Measurements from ENCODE around the gene CYP4A22.
"Not testable (repeated sequence)": the region's sequence is repeated elsewhere in the genome, so short reads cannot be mapped to it uniquely, and the experiment has no call there.

The CYP4A22 gene

DNA sequence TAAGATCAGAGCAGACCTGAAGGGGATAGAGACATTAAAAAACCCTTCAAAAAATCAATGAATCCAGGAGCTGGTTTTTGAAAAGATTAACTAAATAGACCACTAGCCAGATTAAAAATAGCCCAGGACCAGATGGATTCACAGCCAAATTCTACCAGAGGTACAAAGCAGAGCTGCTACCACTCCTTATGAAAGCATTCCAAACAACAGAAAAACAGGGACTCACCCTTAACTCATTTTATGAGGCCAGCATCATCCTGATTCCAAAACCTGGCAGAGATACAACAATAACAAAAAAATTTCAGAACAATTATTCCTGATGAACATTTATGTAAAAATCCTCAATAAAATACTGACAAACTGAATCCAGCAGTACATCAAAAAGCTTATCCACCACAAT, 19.2 kb downstream of the CYP4A22 start:
- DNase-seq (ENCODE audit: low read depth, low spot score) = not testable (repeated sequence)

DNA sequence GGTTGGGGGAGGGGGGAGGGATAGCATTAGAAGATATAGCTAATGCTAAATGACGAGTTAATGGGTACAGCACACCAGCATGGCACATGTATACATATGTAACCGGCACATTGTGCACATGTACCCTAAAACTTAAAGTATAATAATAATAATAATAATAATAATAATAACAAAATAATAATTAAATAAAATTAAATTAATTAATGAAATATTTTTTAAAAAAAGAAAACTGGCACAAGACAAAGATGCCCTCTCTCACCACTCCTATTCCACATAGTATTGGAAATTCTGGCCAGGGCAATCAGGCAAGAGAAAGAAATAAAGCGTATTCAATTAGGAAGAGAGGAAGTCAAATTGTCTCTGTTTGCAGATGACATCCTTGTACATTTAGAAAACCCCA, 20.7 kb downstream of the CYP4A22 start:
- not testable (repeated sequence) for DNase-seq (ENCODE audit: low read depth, low spot score)

DNA sequence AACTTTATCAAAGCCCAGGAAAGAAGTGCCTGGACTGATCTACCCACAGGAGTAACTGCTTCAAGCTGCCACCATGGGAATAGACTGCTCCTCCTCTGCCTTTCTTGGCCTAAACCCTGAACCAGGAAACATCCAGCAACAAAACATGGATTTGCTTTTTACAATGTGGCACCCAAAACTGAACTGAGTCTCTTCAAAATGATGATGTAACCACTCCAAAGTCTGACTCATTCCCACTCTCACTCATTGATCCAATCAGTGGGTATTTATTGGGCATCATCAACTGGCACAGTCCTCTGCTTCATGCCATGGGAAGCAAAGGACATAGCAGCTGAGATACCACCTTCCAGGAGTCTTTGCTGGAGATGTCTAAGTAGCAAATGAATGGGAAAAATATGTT, 23.5 kb downstream of the CYP4A22 start:
- no peak for DNase-seq (ENCODE audit: low read depth, low spot score)

DNA sequence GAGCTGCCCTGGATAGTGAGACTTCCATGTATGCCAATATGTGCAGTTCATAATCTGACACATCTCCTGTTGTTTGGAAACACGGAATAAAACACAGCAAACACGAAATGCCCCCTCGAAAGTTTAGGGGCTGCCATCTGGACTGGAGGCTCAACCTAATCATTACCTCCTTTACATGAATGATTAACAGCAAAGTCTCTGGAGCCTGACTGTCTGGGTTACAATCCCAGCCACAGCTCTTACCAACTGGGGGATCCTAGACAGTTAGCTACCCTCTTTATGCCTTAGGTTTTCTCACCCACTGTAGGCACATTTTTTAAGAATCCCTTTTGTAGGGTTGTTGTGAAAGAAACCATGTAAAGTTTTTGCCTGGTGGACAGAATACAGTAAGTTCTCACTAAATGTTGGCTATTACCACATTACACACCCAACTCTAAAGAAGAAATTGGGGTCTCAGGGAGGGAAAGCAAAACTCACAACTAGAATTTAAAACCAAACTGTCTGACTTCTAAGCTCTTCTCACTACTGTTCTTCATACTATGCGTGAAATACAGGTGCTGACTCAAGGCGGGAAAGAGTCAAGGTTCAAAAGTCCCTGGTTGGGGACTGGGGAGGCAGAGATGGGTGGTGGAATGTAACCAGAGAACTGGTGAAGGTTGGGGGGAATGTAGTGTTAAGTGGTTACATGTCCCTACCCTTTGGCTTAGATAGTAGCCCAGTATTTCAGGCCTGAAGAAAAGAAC, 24.2 kb downstream of the CYP4A22 start:
- DNase-seq (ENCODE audit: low read depth, low spot score) = no peak

DNA sequence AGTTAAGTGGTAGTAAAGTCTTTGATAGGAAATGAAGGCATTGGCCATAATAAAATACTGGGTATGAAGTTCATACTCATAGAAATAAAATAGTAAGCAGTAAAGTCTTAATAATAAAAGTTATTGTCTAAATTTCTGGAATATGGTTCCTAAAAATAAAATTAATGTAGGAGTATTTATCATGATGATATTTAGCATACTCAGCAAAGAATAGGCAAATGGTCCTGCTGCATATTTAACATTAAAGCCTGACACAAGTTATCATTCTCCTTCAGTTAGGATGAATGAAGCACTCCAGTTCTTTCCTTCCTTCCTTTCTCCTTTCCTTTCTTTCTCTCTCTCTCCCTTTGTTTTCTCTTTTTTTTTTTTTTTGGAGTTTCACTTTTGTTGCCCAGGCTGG, 27.3 kb downstream of the CYP4A22 start:
- no peak for DNase-seq (ENCODE audit: low read depth, low spot score)

DNA sequence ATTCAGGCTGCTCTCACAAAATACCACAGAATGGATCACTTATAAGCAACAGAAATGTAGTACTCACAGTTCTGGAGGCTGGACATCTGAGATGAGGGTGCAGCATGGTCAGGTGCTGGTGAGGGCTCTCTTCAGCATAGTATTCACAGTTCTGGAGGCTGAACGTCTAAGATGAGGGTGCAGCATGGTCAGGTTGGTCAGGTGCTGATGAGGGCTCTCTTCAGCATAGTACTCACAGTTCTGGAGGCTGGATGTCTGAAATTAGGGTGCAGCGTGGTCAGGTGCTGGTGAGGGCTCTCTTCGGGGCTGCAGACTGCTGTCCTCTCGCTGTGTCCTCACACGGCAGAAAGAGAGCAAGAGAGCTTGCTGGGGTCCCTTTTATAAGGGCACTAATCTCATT, 35.5 kb downstream of the CYP4A22 start:
- DNase-seq (ENCODE audit: low read depth, low spot score) = no peak

DNA sequence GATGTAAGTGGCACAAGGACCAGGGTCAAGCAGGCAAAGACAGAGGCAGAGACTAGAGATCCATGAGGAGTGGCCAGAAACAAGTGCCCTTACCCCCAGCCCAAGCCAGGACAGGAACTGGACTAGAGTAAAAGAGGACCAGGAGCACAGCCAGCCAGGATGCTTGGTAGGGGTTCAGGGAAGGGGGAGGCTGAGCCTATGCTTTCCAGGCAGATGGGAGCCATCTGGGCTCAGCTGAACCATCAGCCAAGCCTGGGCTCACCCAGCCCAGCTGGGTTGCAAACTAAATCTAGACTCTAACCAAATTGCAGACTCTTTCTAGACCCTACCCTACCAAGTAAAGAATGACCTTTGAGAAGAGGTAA, 37.4 kb downstream of the CYP4A22 start:
- no peak for DNase-seq (ENCODE audit: low read depth, low spot score)

DNA sequence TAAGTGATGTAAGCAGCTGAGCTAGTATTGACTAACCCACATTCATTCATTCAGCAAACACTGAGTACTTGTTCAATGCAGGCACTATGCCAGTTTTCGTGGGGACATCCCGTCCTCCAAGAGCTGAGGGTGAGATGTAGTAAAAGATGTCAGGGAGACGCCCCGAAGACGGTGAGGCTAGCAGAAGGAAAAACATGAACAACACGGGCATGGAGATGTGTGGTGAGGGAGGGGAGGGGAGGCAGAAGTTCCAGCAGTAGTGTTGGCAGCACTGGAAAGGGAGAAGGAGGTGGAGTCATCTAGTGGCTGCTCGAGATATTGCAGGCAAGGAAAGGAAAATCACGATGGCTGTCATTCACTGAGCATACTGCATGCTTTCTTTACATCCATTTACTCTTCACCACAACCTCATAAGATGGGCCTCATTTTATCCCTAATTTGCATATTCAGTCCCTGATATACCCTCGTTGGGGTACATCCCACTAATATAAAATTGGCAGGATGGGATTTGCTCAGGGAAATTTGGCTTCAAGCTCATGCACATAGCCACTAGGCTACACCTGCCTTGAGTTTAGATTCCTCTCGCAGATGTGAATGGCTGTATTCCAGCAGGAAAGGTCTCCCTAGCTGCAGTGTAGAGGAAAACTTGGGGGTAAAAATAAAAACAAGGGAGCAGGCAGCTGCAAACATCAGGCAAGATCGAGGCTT, 38.1 kb downstream of the CYP4A22 start:
- peak; percentile 79 for DNase-seq (ENCODE audit: low read depth, low spot score)

DNA sequence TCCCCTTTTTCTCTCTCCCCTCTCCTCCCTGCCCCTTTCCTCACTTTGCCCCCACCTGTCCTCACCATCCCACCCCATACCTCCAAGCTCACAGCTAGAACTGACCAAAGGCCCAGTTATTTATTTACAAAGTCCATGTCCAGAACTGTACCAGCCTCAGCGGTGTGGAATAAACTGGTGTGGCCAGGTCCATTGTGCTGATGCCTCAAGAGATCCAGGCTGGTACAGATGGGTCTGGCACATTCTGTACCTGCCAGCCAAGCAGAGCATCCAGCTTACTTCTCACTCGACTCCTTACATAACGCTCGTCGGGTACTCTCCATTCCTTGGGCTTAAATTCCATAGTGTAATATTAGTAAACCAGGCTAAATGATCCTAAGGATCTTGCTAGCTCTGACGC, 40.8 kb downstream of the CYP4A22 start:
- no peak for DNase-seq (ENCODE audit: low read depth, low spot score)

DNA sequence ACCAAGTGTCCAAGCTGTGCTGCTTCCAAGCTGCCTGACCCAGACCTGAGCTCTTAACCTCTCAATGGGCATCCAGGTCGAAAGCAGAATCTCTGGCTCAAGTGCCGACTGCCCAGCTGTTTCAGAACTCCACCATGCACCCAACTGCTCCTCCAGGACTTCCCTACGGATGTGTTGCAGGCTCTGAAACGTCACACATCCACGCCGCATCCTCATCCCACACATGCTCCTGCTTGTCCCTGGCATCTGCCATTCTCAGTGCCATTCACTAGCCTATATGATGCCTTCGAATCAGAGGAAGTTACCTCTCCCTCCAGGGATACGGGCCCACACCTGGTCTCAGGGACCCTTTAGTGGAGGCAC, 41.4 kb downstream of the CYP4A22 start:
- DNase-seq (ENCODE audit: low read depth, low spot score) = no peak

DNA sequence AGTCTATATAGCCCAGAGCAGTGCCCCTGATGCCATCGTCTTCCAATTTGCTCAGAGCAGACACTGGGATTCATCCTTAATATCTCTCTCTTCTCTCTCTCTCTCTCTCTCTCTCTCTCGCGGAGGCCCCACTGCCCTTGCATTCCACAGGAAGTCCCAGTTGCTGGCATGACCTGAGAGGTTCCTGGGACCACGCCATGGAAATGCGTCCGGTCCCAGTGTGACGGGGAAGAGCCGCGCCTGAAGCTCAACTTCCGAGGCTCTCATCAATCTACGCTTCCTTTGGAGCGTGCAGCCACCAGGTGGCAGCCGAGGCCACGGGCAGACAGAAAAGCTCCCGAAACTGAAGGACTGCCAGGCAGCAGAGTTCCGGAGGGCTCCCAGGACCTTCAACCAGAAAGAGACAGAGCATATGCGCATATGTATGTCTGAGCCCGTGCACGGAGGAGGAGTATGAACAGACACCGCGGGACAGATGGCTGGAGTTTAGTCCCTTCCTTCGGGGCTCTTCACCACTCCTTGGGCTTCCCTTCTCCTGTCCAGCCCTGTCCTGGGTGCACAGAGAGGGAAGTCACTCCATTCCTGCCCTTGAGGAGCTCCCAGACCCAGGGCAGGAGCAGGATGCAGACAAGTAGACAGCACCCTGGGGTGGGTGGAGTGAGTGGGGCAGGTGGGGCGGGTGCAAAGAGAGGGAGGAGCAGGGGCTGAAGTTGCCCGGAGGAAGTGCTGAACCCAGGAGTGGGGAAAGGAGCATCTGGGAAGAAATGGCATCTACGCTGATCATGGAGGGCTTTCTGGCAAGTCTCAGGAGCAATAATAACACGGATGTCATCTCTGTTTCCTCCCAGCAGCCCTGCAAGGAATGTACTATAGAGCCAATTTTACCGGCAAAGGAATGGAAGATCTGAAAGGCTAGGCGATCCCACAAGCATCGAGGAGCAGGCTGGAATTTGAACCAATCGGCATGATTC, 42.1 kb downstream of the CYP4A22 start:
- peak; percentile 98 for DNase-seq (ENCODE audit: low read depth, low spot score)

DNA sequence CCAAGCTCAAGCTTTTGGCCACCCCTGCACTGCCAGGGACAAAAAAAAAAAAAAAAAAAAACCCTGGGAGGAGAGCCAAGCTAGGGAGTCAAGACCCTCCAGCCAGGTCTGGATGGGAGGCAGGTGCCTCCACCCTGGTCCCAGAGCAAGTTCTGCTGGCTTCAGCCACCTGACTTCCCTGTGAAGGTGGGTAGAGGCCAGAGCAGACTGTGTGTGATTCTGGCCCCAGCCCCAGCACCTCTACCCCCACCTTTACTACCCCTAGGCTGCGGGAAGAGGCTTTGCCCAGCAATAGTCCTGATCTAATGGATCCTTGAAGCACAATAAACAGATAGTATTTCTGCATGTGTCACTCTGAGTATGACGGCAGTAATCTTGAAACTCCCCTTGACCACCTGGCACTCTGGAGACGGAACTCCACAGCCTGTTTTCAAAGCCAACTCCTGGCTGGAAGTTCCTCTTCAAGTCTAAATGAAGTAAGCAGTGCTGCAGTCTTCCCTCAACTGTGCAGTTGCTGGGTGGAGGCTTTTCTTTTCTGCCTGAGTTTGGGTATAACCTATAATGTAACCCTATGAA, 42.8 kb downstream of the CYP4A22 start:
- no peak for DNase-seq (ENCODE audit: low read depth, low spot score)

DNA sequence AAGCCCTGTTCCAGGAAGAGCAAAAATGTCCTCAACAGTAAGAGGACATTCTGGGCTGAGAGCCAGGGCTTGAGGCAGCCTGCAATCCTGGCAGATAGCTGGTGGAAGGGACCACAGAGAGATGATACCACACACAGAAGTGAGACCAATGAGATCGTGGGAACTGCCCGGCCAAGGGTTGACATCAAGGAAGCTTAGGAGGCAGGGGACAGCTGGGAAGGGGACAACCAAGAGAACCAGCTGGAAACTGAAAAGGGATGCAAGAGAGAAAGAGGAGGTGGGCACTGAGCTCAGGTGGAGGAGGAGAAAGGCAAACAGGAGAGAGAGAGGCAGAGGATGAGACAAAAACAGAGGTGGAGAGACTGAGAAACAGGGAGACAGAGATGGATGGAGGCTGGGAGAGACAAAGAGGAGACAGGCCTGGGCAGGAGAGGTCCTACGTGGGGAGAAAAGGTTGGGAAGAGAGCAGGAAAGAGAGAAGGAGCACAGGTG, 43.4 kb downstream of the CYP4A22 start:
- DNase-seq (ENCODE audit: low read depth, low spot score) = no peak

DNA sequence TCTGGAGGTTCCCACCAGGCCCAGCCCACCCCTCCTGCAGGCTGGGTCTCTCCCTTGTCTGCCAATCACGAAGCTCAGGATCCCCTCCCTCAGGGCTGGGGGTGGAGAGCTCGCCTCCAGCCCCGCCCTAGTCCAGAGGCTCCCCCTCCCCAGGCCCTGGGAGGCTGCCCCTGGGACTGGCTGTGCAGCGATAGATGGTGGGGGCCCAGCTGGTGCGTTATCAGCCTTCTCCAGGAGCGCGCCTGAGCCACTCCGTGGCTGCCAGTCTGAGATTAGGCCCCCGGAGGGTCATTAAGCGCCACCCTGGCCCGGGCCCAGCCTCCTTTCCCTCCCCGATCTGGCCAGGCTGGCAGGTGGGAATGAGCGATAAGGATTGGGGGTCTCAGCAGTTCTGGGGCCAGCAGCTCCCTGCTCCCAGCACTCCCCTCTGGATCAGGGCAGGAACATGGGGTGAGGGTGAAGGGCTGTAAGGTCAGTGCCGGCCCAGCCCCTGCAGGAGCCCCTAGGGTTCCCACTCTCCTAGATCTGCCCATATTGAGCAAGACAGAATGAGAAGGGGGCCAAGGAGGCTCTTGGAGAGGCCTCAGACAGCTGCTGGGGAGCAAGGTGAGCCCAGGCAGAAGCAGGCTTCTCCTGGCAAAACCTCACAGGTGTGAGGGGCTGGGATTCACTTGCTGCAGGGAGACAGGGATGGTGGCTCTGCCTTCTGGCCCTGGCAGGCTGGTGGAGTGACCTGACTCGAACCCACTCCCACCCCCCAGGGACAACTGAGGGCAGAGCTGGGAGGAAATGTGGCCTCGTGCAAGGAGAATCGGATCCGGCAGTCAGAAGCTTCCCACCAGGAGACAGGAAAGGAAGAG, 44.1 kb downstream of the CYP4A22 start:
- peak; percentile 52 for DNase-seq (ENCODE audit: low read depth, low spot score)

DNA sequence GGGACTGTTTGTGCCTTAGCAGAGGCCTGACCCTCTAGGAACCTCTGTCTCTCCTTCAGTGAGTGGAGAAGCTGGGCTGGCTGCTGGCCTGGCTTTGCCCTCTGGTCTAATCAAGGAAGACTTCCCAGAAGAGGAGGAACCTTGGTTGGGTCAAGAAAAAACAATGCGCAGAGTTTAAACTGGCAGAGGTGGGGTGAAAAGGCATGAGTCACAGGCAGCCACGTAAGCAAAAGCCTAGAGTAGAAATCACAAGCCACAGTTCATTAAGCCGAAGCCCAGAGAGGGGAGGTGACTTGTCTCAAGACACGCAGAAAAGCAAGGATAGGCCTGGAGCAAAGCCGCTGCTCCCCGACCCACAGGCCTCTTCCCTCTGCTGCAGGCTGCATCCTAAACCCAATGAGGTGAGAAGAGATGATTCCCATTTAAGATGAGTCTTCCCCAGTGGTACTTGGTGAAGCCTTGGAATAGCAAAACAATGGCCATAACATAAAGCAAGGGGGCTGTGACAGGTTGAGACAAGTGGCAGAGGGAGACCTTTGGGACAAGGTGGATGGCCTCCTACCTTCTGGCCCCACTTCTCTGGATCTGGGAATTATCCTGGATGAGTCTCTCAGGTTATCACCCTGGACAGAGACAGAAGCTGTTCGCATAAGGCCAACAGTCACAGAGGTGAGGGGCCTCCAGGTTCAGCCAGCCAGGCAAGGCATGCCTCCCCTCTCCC, 44.9 kb downstream of the CYP4A22 start:
- no peak for DNase-seq (ENCODE audit: low read depth, low spot score)

DNA sequence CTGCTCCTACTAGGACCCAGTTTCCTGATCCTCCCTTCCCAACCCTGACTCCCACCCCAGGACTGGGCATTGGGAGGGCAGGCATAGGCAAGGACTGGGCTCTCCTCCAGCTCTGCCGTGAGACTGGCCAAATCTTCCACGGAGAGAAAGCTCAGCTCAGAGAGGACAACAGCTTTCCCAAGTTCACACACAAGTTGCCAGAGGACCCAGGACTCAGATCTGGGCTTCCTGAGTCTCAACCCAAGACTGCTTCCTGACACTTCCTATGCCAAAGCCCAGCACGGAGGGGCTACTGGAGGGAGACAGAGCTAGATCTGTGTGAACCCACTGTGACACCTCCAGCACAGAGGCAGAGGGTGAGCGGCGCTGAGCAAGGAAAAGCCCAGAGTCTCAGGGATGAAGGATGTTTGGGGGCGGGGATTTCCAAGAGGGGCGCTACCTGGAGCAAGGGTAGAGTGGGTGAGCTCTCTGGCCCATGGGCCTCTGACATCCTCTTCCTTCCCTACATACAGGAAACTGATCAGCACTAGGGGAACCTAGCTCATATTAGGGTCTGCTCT, 45.5 kb downstream of the CYP4A22 start:
- DNase-seq (ENCODE audit: low read depth, low spot score) = no peak

DNA sequence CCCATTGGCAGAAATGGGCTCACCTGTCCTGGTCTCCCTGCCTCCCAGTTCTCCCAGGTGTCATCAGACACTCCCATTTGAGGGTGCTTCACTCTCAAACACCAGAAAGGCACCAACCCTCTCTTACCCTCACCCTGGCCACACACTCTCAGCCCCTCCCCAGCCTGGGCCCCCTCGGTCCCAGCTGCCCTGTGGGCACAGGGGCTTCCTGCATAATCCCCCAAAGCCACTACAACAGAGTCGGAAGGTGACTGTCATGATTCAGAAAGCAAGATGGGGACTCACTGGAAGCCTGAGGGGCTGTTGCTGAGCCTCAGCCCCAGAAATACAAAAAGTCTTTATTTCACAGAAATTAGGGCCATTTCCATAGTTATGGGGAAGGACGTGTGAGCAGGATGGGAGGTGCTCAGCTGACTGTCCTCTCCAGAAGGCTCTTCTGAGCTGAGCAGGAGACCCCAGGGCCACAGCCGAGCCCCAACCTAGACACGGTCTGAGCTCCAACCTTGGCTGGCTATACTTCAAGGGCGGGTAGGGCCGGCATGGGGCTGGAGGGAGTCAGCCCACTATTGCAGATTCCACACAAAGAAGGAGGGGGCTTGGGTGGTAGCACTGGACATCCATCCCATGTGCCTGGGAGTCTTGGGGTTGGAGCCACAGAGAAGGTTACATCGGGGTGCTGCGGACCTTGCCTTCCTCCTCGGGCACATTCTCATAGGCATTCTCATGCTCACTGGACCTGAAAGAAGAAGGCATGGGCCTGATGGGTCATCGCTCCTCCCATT, 46.3 kb downstream of the CYP4A22 start:
- no peak for DNase-seq (ENCODE audit: low read depth, low spot score)

DNA sequence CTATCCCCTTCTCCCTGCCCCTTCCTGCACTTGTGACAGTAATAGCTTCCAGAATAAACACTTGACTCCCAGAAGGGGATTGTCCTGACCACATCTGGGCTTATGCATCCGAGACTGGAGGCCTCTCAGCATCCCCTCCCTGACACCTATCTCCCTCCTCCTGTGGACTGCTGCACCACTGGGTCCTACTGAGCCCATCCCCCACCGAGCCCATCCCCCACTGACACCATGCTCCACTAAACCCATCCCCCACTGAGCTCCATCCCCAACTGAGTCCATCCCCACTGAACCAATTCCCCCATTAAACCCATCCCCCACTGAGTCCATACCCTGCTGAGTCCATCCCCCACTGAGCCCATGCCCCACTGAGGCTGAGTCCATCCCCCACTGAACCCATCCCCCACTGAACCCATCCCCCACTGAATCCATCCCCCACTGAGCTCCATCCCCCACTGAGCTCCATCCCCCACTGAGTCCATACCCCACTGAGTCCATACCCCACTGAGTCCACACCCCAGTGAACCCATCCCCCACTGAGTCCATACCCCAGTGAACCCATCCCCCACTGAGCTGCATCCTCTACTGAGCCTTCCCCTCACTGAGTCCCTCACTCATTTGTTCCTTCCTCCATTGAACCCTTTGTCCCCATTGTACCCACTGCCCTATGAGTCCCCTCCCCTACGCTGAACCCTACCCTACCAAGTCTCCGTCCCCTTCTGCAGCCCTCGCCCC, 47.0 kb downstream of the CYP4A22 start:
- no peak for DNase-seq (ENCODE audit: low read depth, low spot score)

Measured in ELF-1 (cell line).